Esophagus muscularis mucosa (tissue), 4 donors: Measurements from ENCODE around the gene CCL18. TPM values are rescaled to one million over a fixed set of nuclear protein-coding genes. Genes with fewer than 3 reads are reported as not detected.
"Not testable (repeated sequence)": the region's sequence is repeated elsewhere in the genome, so short reads cannot be mapped to it uniquely, and the experiment has no call there.

Source experiments
- DNase-seq: peaks from one replicate; pipeline ENCODE4 v3.0.0-alpha.2; 2017; ENCODE audit errors: extremely low spot score
- H3K27ac ChIP-seq, 4 donors: fragments of 200-600 bp; sonication (generic); replicated peaks in 1 of 4; 1 replicate in 3 of 4; 2 replicates in 1 of 4; pipeline ENCODE4 v1.5.1; 2016 to 2019; ENCODE audit warnings: mild to moderate bottlenecking in 1 of 4
- H3K27me3 ChIP-seq, 4 donors: fragments of 200-600 bp; sonication (generic); one replicate each; pipeline versions ENCODE4 v1.5.1 to v1.6.0; 2016 to 2019
- H3K36me3 ChIP-seq, 4 donors: fragments of 200-600 bp; sonication (generic); one replicate each; pipeline ENCODE4 v1.5.1; 2016 to 2019
- H3K4me1 ChIP-seq, 4 donors: fragments of 200-600 bp; sonication (generic); one replicate each; pipeline ENCODE4 v1.5.1; 2016 to 2019
- H3K4me3 ChIP-seq, 4 donors: fragments of 200-600 bp; sonication (generic); 1 replicate in 2 of 4; 2 replicates in 2 of 4; pipeline ENCODE4 v1.5.1; 2016 to 2019; ENCODE audit warnings: mild to moderate bottlenecking in 4 of 4, moderate library complexity in 1 of 4
- H3K9me3 ChIP-seq, 4 donors: fragments of 200-600 bp; sonication (generic); 1 replicate in 3 of 4; 2 replicates in 1 of 4; pipeline ENCODE4 v1.5.1; 2016 to 2019
- POLR2A ChIP-seq: fragments of 450-650 bp; IDR thresholded peaks from one replicate; pipeline ENCODE4 v1.6.1; 2017; ENCODE audit warnings: antibody characterized with exemption, moderate library complexity, mild to moderate bottlenecking, low read depth
- WGBS: methylation state at CpG from one replicate; pipeline ENCODE4 v1.1.5; 2018; 5-methylcytosine and 5-hydroxymethylcytosine counted together
- intact Hi-C: fragments of 100-400 bp; cut with DNase I; formaldehyde crosslinking; loops from one replicate; pipeline ENCODE4 v1.15.1; 2023
- small RNA-seq, 3 donors: library from RNA; depleted of rRNA; stranded (forward); fragments of <200 nt; gene quantifications; one replicate each; pipeline ENCODE3, GENCODE V24; 2016
- total RNA-seq, 4 donors: library from RNA; depleted of rRNA; stranded (reverse); fragments of >200 nt; gene quantifications; one replicate each; pipeline versions ENCODE4 v1.1.0 to v1.2.1, GENCODE V29; 2016
- TF ChIP-seq, protein P1 (sequence below), 3 experiments: fragments of 200-600 bp in 2 of 3; fragments of 450-650 bp in 1 of 3; sonication (generic) in 2 of 3; IDR thresholded peaks; one replicate each; pipeline ENCODE4 v1.5.1; 2017 to 2019; ENCODE audit warnings: antibody characterized with exemption in 3 of 3, mild to moderate bottlenecking in 2 of 3, moderate library complexity in 1 of 3

The CCL18 gene
- total RNA-seq, 4 donors from 2014 or later = 12.6 to 16.7 (median 13.3) TPM; not detected in 1

DNA sequence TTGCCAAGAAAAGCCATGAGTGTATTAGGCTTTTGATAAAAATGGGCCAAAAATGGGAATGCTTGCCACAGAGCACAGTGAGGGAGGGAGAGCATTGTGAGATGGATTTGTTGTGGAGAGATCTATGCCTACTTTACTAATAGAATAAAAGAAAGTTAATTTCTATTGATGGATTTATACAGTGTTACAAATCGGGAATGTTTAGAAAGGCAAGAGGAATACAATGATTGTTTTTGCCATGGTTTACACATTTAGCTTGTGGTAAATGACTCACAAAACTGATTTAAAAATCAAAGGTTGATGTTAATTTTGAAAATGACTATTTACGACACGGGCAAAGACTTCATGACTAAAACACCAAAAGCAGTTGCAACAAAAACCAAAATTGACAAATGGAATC is 56.1 kb downstream of the CCL18 start:
- H3K4me3 ChIP-seq = no peak overlapping the region
- H3K36me3 ChIP-seq = no peaks in the 10 kb centered on the region
- TF ChIP-seq, protein P1, sequence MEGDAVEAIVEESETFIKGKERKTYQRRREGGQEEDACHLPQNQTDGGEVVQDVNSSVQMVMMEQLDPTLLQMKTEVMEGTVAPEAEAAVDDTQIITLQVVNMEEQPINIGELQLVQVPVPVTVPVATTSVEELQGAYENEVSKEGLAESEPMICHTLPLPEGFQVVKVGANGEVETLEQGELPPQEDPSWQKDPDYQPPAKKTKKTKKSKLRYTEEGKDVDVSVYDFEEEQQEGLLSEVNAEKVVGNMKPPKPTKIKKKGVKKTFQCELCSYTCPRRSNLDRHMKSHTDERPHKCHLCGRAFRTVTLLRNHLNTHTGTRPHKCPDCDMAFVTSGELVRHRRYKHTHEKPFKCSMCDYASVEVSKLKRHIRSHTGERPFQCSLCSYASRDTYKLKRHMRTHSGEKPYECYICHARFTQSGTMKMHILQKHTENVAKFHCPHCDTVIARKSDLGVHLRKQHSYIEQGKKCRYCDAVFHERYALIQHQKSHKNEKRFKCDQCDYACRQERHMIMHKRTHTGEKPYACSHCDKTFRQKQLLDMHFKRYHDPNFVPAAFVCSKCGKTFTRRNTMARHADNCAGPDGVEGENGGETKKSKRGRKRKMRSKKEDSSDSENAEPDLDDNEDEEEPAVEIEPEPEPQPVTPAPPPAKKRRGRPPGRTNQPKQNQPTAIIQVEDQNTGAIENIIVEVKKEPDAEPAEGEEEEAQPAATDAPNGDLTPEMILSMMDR (IDR thresholded peaks at IDR 0.05) = no peak
- no peak for TF ChIP-seq POLR2A
- H3K27ac ChIP-seq = no peak overlapping the region
- intact Hi-C loops = no loop called here
- 78% methylated on average over 3 of the region's 3 CpGs for WGBS
- peaks cover 0 to 6% (median 2%) of the 10 kb centered on the region in 4 donors for H3K9me3 ChIP-seq
- H3K4me1 ChIP-seq = no peaks in the 10 kb centered on the region
- no peak for DNase-seq
- peaks cover 0 to 13% (median 0%) of the 10 kb centered on the region in 4 donors for H3K27me3 ChIP-seq

DNA sequence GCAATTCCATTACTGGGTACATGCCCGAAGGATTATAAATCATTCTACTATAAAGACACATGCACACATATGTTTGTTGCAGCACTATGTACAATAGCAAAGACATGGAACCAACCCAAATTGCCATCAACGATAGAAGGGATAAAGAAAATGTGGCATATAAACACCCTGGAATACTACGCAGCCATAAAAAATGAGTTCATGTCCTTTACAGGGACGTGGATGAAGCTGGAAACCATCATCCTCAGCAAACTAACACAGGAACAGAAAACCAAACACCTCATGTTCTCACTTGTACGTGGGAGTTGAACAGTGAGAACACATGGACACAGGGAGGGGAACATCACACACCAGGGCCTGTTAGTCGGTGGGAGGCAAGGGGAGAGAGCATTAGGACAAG is 57.0 kb downstream of the CCL18 start:
- intact Hi-C loops, H3K36me3 ChIP-seq, H3K4me3 ChIP-seq, DNase-seq, H3K27ac ChIP-seq, H3K4me1 ChIP-seq: not testable (repeated sequence)
- Histone ChIP-seq H3K9me3 (peaks cover 0 to 15% (median 8%) of the 10 kb centered on the region in 4 donors), H3K27me3 (peaks cover 0 to 21% (median 0%) of the 10 kb centered on the region in 4 donors)
- WGBS = 61% methylated on average over 6 of the region's 6 CpGs

Small RNAs within 50 kb of the gene (small RNA-seq; reads per million reads assigned to genes)
- gene RN7SL301P = 0 reads per million in 3 donors

Other genes with a start within 250 kb of the CCL18 start
- under 1 TPM in 1 of 4 donors, not detected in 3; 0.13 TPM for gene HEATR9, start 195.4 kb upstream of the CCL18 start, total RNA-seq
- gene CCL5, start 183.9 kb upstream of the CCL18 start, total RNA-seq = 10 to 100 TPM in 1 of 4 donors, 1 to 10 TPM in 3; 1.6 to 11.3 (median 2.2) TPM
- gene RDM1, start 133.5 kb upstream of the CCL18 start, total RNA-seq = not detected
- gene LYZL6, start 120.6 kb upstream of the CCL18 start, total RNA-seq = not detected
- under 1 TPM in 1 of 4 donors, not detected in 3; 0.42 TPM for gene CCL16, start 82.8 kb upstream of the CCL18 start, total RNA-seq
- 10 to 100 TPM; 11.2 to 59.8 (median 54.7) TPM for gene CCL14, start 77.5 kb upstream of the CCL18 start, total RNA-seq
- gene CCL15, start 62.7 kb upstream of the CCL18 start, total RNA-seq = not detected
- gene CCL23, start 46.3 kb upstream of the CCL18 start, total RNA-seq = 1 to 10 TPM; 1.3 to 9.6 (median 2.5) TPM
- gene CCL3, start 25.9 kb downstream of the CCL18 start, total RNA-seq = 1 to 10 TPM in 1 of 4 donors, under 1 TPM in 1, not detected in 2; 0.33 to 1.3 TPM
- gene CCL4, start 39.6 kb downstream of the CCL18 start, total RNA-seq = 1 to 10 TPM in 3 of 4 donors, not detected in 1; 1.7 to 3.0 (median 2.0) TPM
- gene TBC1D3B, start 112.4 kb downstream of the CCL18 start, total RNA-seq = 1 to 10 TPM in 3 of 4 donors, not detected in 1; 2.1 to 5.8 (median 2.7) TPM
- not detected for gene CCL3L1, start 132.5 kb downstream of the CCL18 start, total RNA-seq
- under 1 TPM in 1 of 4 donors, not detected in 3; 0.80 TPM for gene CCL4L2, start 146.8 kb downstream of the CCL18 start, total RNA-seq
- gene TBC1D3I, start 200.3 kb downstream of the CCL18 start, total RNA-seq = under 1 TPM in 1 of 4 donors, not detected in 3; 0.19 TPM